ENCODE measurements around the gene NKRF. TPM values are rescaled to one million over a fixed set of nuclear protein-coding genes. Genes with fewer than 3 reads are reported as not detected.
A peak's percentile ranks its signal among the peaks of the same experiment; 100 is the strongest.

The NKRF gene
- polyA plus RNA-seq, 3 donors, result 1.3 to 4.7 (median 2.4) TPM

DNA sequence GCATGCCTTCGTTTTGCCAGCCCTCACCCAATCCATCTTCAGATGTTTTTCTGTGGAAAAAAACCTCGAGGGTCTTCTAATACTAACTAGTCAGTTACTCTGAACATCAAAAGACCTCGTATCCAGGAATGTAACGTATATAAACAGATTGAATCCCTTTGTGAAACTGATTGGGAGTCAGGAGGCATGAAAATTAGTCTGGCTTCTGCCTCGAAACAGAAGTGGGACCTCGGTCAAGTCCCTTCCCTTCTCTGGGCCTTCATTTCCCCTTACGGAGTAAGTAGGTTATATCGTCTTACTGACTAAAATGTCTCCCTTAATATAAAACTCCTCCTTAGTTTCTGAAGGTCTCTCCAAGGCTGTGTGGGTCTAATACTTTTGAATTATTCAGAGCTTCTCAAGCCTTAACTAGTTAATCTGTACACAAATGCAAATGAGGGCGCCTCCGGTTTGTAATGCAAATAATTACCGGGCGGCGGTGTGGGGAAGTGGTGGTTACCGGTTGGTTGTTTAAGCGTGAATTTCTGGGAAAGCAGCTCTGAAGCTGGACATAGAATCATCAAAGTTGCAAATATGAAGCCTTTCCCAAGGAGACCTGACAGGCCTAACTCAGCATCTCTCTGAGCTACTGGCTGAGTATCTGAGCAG lies 11.4 kb upstream of the NKRF start:
- Mint-ChIP-seq H3K27ac (peak overlapping the region; percentile 81 to 93 (median 88)), H3K36me3 (peaks cover 0 to 5% of the 10 kb centered on the region in 2 donors), H3K9me3 (no peaks in the 10 kb centered on the region), H3K4me3 (peak overlapping the region; percentile 31 to 75), H3K4me1 (peaks cover 44% of the 10 kb centered on the region), H3K27me3 (ENCODE audit: low read depth in 3 of 3) (peaks cover 0 to 7% (median 0%) of the 10 kb centered on the region in 3 donors)
- intact Hi-C loops (cut with micrococcal nuclease), result loop anchor here in 1 of 2 donors (5.0 kb wide), 1 partner anchor 75 kb away; the partner anchor contains the start of gene SEPTIN6
- Histone ChIP-seq H3K4me3 (replicated peaks in 1 of 3; ENCODE audit: low read depth in 2 of 3, low read length in 3 of 3) (peak overlapping the region in 2 of 3 experiments; percentile 21 to 66), H3K36me3 (replicated peaks in 1 of 2; ENCODE audit: control insufficient read depth in 1 of 2, insufficient read depth in 2 of 2, low read length in 2 of 2) (no peaks in the 10 kb centered on the region), H3K27ac (ENCODE audit: low read depth in 1 of 2, low read length in 2 of 2) (peak overlapping the region; percentile 71 to 73), H3K79me2 (ENCODE audit: insufficient read depth, low read length) (no peaks in the 10 kb centered on the region), H3K9ac (ENCODE audit: insufficient read depth, low read length, poor library complexity, severe bottlenecking) (no peak overlapping the region), H3K4me2 (replicated peaks; ENCODE audit: extremely low read depth, low read length, poor library complexity, severe bottlenecking) (peak overlapping the region; percentile 73), H4K20me1 (ENCODE audit: insufficient read depth, low read length) (no peaks in the 10 kb centered on the region), H3K4me1 (ENCODE audit: control insufficient read depth in 1 of 2, insufficient read depth in 2 of 2, low read length in 2 of 2) (peaks cover 37 to 43% of the 10 kb centered on the region in 2 donors), H3K27me3 (ENCODE audit: control insufficient read depth in 2 of 2, insufficient read depth in 2 of 2, low read length in 2 of 2) (no peaks in the 10 kb centered on the region), H2AFZ (ENCODE audit: insufficient read depth, low read depth, low read length, poor library complexity, severe bottlenecking) (peak overlapping the region; percentile 56), H3K9me3 (replicated peaks in 1 of 2; ENCODE audit: control insufficient read depth in 1 of 2, insufficient read depth in 1 of 2, low read length in 2 of 2) (no peaks in the 10 kb centered on the region)
- no CpG with 5 or more reads among the region's 15 CpGs for WGBS (ENCODE audit: insufficient coverage)
- TF ChIP-seq, protein P1, sequence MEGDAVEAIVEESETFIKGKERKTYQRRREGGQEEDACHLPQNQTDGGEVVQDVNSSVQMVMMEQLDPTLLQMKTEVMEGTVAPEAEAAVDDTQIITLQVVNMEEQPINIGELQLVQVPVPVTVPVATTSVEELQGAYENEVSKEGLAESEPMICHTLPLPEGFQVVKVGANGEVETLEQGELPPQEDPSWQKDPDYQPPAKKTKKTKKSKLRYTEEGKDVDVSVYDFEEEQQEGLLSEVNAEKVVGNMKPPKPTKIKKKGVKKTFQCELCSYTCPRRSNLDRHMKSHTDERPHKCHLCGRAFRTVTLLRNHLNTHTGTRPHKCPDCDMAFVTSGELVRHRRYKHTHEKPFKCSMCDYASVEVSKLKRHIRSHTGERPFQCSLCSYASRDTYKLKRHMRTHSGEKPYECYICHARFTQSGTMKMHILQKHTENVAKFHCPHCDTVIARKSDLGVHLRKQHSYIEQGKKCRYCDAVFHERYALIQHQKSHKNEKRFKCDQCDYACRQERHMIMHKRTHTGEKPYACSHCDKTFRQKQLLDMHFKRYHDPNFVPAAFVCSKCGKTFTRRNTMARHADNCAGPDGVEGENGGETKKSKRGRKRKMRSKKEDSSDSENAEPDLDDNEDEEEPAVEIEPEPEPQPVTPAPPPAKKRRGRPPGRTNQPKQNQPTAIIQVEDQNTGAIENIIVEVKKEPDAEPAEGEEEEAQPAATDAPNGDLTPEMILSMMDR (IDR thresholded peaks at IDR 0.05), result no peak
- DNase-seq, result peak in 2 of 3 donors; percentile 30 to 34

- H2AFZ ChIP-seq (ENCODE audit: insufficient read depth, low read depth, low read length, poor library complexity, severe bottlenecking), result no peak overlapping the region
- TF ChIP-seq, protein P1 (IDR thresholded peaks at IDR 0.05), result no peak
- H3K36me3 Mint-ChIP-seq, result peaks cover 0 to 3% of the 10 kb centered on the region in 2 donors
- no peak overlapping the region for H3K27ac Mint-ChIP-seq
- 80% methylated on average over 3 of the region's 13 CpGs for WGBS (ENCODE audit: insufficient coverage)
- H3K36me3 ChIP-seq (replicated peaks in 1 of 2; ENCODE audit: control insufficient read depth in 1 of 2, insufficient read depth in 2 of 2, low read length in 2 of 2), result no peaks in the 10 kb centered on the region
- no peak overlapping the region for H3K4me3 Mint-ChIP-seq
- H3K27me3 Mint-ChIP-seq (ENCODE audit: low read depth in 3 of 3), result peaks cover 0 to 8% (median 0%) of the 10 kb centered on the region in 3 donors
- H3K27ac ChIP-seq (ENCODE audit: low read depth in 1 of 2, low read length in 2 of 2), result no peak overlapping the region
- intact Hi-C loops (cut with micrococcal nuclease), result loop anchor here in 1 of 2 donors (5.0 kb wide), 1 partner anchor 78 kb away; the partner anchor contains the start of gene SEPTIN6
- no peak overlapping the region for H3K4me3 ChIP-seq (replicated peaks in 1 of 3; ENCODE audit: low read depth in 2 of 3, low read length in 3 of 3)
- H3K4me1 Mint-ChIP-seq, result peaks cover 36% of the 10 kb centered on the region
- H3K79me2 ChIP-seq (ENCODE audit: insufficient read depth, low read length), result no peaks in the 10 kb centered on the region
- no peak for DNase-seq
- H3K9me3 Mint-ChIP-seq, result no peaks in the 10 kb centered on the region
- H3K9me3 ChIP-seq (replicated peaks in 1 of 2; ENCODE audit: control insufficient read depth in 1 of 2, insufficient read depth in 1 of 2, low read length in 2 of 2), result no peaks in the 10 kb centered on the region
- H4K20me1 ChIP-seq (ENCODE audit: insufficient read depth, low read length), result no peaks in the 10 kb centered on the region
- H3K4me1 ChIP-seq (ENCODE audit: control insufficient read depth in 1 of 2, insufficient read depth in 2 of 2, low read length in 2 of 2), result peaks cover 29 to 33% of the 10 kb centered on the region in 2 donors
- H3K27me3 ChIP-seq (ENCODE audit: control insufficient read depth in 2 of 2, insufficient read depth in 2 of 2, low read length in 2 of 2), result no peaks in the 10 kb centered on the region
- H3K4me2 ChIP-seq (replicated peaks; ENCODE audit: extremely low read depth, low read length, poor library complexity, severe bottlenecking), result no peak overlapping the region
- H3K9ac ChIP-seq (ENCODE audit: insufficient read depth, low read length, poor library complexity, severe bottlenecking), result no peak overlapping the region
Measured at GRCh38 chrX:119614776-119615175, 8.6 kb upstream of the NKRF start.

Measured in CD14-positive monocyte (primary cell).